Epithelial cell of proximal tubule (primary cell): ENCODE results near the gene VSX1. TPM values are rescaled to one million over a fixed set of nuclear protein-coding genes. Genes with fewer than 3 reads are reported as not detected.

Experiments
- DNase-seq: peaks from one replicate; pipeline ENCODE4 v3.0.0-alpha.2; 2011; ENCODE audit warnings: low read depth
- H3K4me3 ChIP-seq: 2 replicates; pipeline ENCODE4 v1.5.1; 2011; ENCODE audit warnings: low read depth, mild to moderate bottlenecking, low read length
- CTCF ChIP-seq: conservative IDR thresholded peaks from 2 replicates; pipeline ENCODE4 v1.5.1; 2012; ENCODE audit warnings: low read depth, mild to moderate bottlenecking, low read length
- total RNA-seq: library from RNA; depleted of rRNA; stranded (reverse); fragments of >200 nt; gene quantifications from 2 replicates; pipeline ENCODE4 v1.2.3, GENCODE V29; 2015

VSX1 gene
- total RNA-seq, 1 donor from 2014 or later: not detected

GRCh38 chr20:25062841-25063240 lies 19.1 kb downstream of the VSX1 start:
- DNase-seq: no peak
- TF ChIP-seq CTCF: no peak
- H3K4me3 ChIP-seq: no peak overlapping the region

DNA sequence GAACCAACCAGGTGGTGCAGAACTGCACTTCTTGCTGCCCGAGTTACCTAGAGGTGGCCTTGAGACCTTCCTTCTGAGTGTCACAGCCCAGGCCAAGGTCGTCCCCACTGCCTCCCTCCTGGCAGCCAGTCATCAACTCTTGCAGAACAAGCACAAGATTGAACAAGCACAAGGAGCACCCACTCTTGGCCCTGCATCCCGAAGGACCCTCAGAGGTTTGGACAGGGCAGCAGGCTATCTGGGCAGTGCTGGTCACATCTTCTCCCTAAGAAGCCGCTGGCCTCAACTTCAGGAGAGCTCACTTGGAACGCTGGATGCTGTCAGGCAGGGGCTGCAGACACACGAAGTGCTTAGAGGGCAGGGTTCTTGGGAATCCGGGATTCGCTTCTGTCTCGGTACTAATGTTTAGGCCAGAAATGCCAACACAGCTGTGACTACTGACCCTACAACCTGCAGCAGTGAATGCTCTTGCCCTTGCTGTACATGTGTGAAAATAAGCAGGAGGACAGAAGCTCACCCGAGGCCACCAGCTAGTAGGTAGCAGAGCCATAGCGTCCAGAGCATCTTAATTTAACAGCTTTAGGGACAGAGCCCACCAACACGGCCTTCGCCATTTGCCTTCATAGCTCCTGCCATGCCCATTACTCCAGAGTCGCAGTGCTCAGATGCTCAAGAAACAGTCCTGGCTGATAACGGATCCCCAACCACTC lies 20.0 kb downstream of the VSX1 start:
- H3K4me3 ChIP-seq: no peak overlapping the region
- no peak for TF ChIP-seq CTCF
- DNase-seq: no peak

- no peak overlapping the region for H3K4me3 ChIP-seq
- TF ChIP-seq CTCF: no peak
- no peak for DNase-seq
Measured at GRCh38 chr20:25061103-25061799, 20.7 kb downstream of the VSX1 start.

- no peak for DNase-seq
- H3K4me3 ChIP-seq: no peak overlapping the region
- TF ChIP-seq CTCF: no peak
Measured at GRCh38 chr20:25059866-25060465, 22.0 kb downstream of the VSX1 start.

- peak overlapping the region; percentile 71 for H3K4me3 ChIP-seq
- no peak for TF ChIP-seq CTCF
- DNase-seq: no peak
Measured at GRCh38 chr20:25058847-25059810, 22.8 kb downstream of the VSX1 start.

DNA sequence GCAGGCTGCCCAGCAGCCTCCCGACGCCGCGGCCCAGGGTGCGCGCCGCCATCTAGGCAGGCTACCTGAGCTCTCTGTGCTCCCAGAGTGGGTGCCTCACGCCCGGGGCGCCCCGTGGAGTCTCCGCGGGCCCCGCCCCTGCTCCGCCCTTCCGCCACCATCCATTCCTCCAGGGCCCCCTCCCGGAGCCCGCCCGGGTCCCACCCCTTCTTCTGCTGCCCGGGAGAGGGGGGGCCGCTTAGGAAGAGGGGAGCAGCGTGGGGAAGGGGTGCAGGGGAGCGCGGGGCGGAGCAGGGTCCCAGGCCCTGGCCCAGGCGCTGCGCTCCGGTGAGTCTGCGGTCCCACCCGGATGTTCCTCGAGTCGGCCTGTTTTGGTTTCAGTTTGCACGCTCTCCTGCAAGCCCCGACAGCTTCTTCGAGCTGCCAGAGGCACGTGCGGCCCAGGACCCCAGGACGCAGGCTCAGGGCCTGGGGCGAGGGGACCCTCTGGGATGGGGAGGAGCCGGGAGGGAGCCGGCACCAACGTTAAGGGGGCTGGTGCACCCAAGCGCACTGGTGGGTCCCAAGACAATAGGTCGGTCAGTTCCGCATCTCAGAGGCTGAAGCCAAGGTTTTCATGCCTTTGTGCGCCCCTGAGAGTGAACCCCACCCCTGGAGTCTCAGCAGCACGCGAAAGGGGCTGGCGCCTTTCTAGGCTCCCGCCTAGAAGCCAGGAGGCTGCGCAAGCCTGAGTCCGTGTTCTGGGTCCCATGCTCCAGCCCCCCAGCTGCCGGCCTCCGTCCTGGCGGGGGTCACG lies 23.7 kb downstream of the VSX1 start, which contains the start of gene ACSS1:
Gene ACSS1 (minus strand): TSS at position 89 of the 796 bp plus-strand sequence. CDS start 37 bp downstream, at position 52.
- DNase-seq: no peak

More for the DNA sequence above, 23.7 kb downstream of the VSX1 start, which contains the start of gene ACSS1:
- no peak for TF ChIP-seq CTCF
- H3K4me3 ChIP-seq: peak within 1 kb of the TSS; percentile 71
